Measurements from ENCODE around the gene ANKRD18A.

DNA sequence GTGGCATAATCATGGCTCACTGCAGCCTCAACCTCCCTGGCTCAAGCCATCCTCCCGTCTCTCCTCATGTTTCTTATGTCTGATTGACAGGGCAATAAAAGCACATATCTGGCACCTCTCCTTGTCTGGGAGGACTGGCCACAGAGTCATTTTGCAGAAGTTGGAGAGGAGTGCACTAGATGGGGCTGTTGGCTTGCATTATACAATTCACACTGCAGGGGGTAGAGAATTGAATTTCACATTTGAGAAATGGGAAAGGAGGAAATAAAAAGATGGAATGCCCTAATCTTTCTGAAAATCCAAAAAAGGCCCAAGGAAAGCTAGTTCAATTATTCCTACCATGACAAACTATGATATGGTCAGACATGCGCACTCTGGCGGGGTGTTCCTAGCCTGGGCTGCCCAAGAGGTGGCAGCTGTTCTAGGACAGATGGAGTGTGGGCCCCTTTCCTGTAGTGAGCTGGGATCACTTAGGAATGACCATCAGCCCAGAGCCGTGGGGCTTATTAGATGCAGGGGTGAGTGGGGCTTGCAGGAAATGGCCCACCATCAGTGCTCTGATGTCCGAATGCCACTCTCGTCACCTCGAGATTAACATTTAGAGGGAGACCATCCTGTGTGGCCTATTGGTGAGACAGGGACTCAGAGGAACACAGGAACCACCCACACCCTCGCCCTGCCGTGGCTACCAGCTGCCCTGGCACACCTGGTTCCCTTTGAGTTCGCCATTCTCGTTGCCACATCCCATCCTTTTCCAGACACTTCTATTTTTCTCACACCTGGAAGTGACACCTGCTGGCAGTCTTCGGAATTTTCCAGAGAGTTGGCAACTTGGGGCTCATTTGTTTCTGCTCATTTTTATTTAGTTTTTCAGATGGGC is 21.8 kb upstream of the ANKRD18A start:
- TF ChIP-seq CTCF (IDR thresholded peaks at IDR 0.05; ENCODE audit: insufficient read depth, low read length, poor library complexity, severe bottlenecking) (no peak), EZH2phosphoT487 (conservative IDR thresholded peaks at IDR 0.05; ENCODE audit: low read length) (no peak)
